SK-N-SH (cell line): ENCODE data around the gene MAP2K3. TPM values are rescaled to one million over a fixed set of nuclear protein-coding genes. Genes with fewer than 3 reads are reported as not detected.

Experiments used
- CTCF ChIA-PET: fragments of 300-600, 350-600 bp; formaldehyde crosslinking; extraction: SDS; loops from one replicate; lab custom pipeline; 2021; lab: Yijun Ruan, JAX
- POLR2A ChIA-PET: fragments of 350-600 bp; sonication (Branson Sonifier 250); formaldehyde crosslinking; extraction: SDS; loops from one replicate; lab custom pipeline; 2020; ENCODE audit warnings: antibody characterized with exemption, inconsistent platforms; lab: Yijun Ruan, JAX
- DNase-seq: peaks from one replicate; pipeline ENCODE4 v3.0.0; 2012
- H2AFZ ChIP-seq: fragments of 200-600 bp; sonication (generic); 2 replicates; pipeline ENCODE4 v1.8.1; 2016; ENCODE audit warnings: antibody characterized with exemption, mild to moderate bottlenecking, low read depth
- H3F3A ChIP-seq: fragments of 200-600 bp; sonication (generic); replicated peaks from 2 replicates; pipeline ENCODE3; 2016; ENCODE audit warnings: antibody characterized with exemption, mild to moderate bottlenecking; ENCODE audit not compliant: insufficient read depth
- H3K27ac ChIP-seq, 2 experiments: fragments of 200-500 bp in 1 of 2; fragments of 200-600 bp in 1 of 2; sonication (Bioruptor generic) in 1 of 2; sonication (generic), shearing (Covaris generic) in 1 of 2; 2 replicates each; pipeline versions ENCODE4 v1.5.1 to v1.6.1; 2014 to 2016; ENCODE audit warnings: low read depth in 2 of 2, inconsistent platforms in 1 of 2, low read length in 1 of 2, mild to moderate bottlenecking in 1 of 2, mixed read lengths in 1 of 2
- H3K27me3 ChIP-seq: fragments of 200-600 bp; sonication (generic), shearing (Covaris generic); 2 replicates; pipeline ENCODE4 v1.6.1; 2016; ENCODE audit warnings: mixed run types; ENCODE audit not compliant: insufficient read depth
- H3K36me3 ChIP-seq, 2 experiments: fragments of 200-500 bp in 1 of 2; fragments of 200-600 bp in 1 of 2; sonication (Bioruptor generic) in 1 of 2; sonication (generic) in 1 of 2; replicated peaks in 1 of 2; 2 replicates each; pipeline versions ENCODE3 to v1.5.1; 2014 to 2016; ENCODE audit warnings: low read length in 1 of 2, mild to moderate bottlenecking in 1 of 2; ENCODE audit not compliant: insufficient read depth in 2 of 2, control insufficient read depth in 1 of 2
- H3K4me1 ChIP-seq, 2 experiments: fragments of 200-500 bp in 1 of 2; fragments of 200-600 bp in 1 of 2; sonication (Bioruptor generic) in 1 of 2; sonication (generic), shearing (Covaris generic) in 1 of 2; 2 replicates each; pipeline versions ENCODE4 v1.5.1 to v1.6.1; 2014 to 2016; ENCODE audit warnings: low read depth in 1 of 2, low read length in 1 of 2, mixed run types in 1 of 2; ENCODE audit not compliant: insufficient read depth in 2 of 2, control insufficient read depth in 1 of 2
- H3K4me2 ChIP-seq: fragments of 200-600 bp; sonication (generic), shearing (Covaris generic); 2 replicates; pipeline ENCODE4 v1.6.1; 2017; ENCODE audit warnings: mixed run types
- H3K4me3 ChIP-seq, 2 experiments: fragments of 200-500 bp in 1 of 2; fragments of 200-600 bp in 1 of 2; sonication (Bioruptor generic) in 1 of 2; sonication (generic), shearing (Covaris generic) in 1 of 2; 2 replicates each; pipeline versions ENCODE4 v1.5.1 to v1.8.1; 2014 to 2016; ENCODE audit warnings: low read depth in 2 of 2, inconsistent platforms in 1 of 2, low read length in 1 of 2, mild to moderate bottlenecking in 1 of 2, mixed read lengths in 1 of 2, moderate library complexity in 1 of 2
- H3K79me2 ChIP-seq: fragments of 200-600 bp; sonication (generic); 2 replicates; pipeline ENCODE4 v1.8.1; 2017; ENCODE audit warnings: mild to moderate bottlenecking; ENCODE audit not compliant: insufficient read depth
- H3K9ac ChIP-seq: fragments of 200-600 bp; sonication (generic); 2 replicates; pipeline ENCODE4 v1.6.1; 2017; ENCODE audit warnings: mixed run types
- H3K9me2 ChIP-seq: fragments of 200-600 bp; sonication (generic); 2 replicates; pipeline ENCODE4 v1.6.1; 2017; ENCODE audit warnings: mixed run types
- H3K9me3 ChIP-seq: fragments of 200-600 bp; sonication (generic); 2 replicates; pipeline ENCODE4 v1.6.1; 2017; ENCODE audit warnings: mixed run types, mild to moderate bottlenecking, moderate library complexity
- H4K20me1 ChIP-seq: fragments of 200-600 bp; sonication (generic); 2 replicates; pipeline ENCODE4 v1.6.1; 2017; ENCODE audit warnings: mild to moderate bottlenecking, mixed run types; ENCODE audit not compliant: insufficient read depth
- CHD2 ChIP-seq: fragments of 150-350 bp; IDR thresholded peaks from 2 replicates; pipeline ENCODE4 v1.6.1; 2018; ENCODE audit warnings: low read length; ENCODE audit not compliant: partially characterized antibody
- ELF1 ChIP-seq: IDR thresholded peaks from 2 replicates; pipeline ENCODE4 v1.4.0; 2012
- FOXJ3 ChIP-seq: sonication (generic); formaldehyde crosslinking; IDR thresholded peaks from 2 replicates; pipeline ENCODE4 v1.5.1; 2020; ENCODE audit warnings: mild to moderate bottlenecking, missing genetic modification reagents
- FOXM1 ChIP-seq: IDR thresholded peaks from 2 replicates; pipeline ENCODE4 v1.4.0; 2012; ENCODE audit warnings: low read depth, mild to moderate bottlenecking
- GABPA ChIP-seq: IDR thresholded peaks from 2 replicates; pipeline ENCODE4 v1.4.0; 2012; ENCODE audit warnings: low read depth, mild to moderate bottlenecking
- GATA2 ChIP-seq: sonication (generic); formaldehyde crosslinking; IDR thresholded peaks from 2 replicates; pipeline ENCODE4 v1.5.0; 2020; ENCODE audit warnings: mild to moderate bottlenecking, missing genetic modification reagents
- JUND ChIP-seq: IDR thresholded peaks from 2 replicates; pipeline ENCODE4 v1.4.0; 2012
- MXI1 ChIP-seq: IDR thresholded peaks from 2 replicates; pipeline ENCODE4 v1.6.1; 2012; ENCODE audit warnings: mild to moderate bottlenecking, low read depth, low read length, improper control_type of control experiment
- NRF1 ChIP-seq: IDR thresholded peaks from 2 replicates; pipeline ENCODE4 v1.6.1; 2012; ENCODE audit warnings: low read depth, mild to moderate bottlenecking, low read length
- POLR2AphosphoS5 ChIP-seq: IDR thresholded peaks from 2 replicates; pipeline ENCODE4 v1.6.1; 2012; ENCODE audit warnings: low read depth, low read length
- RCOR1 ChIP-seq: fragments of 150-350 bp; IDR thresholded peaks from 2 replicates; pipeline ENCODE4 v1.6.1; 2017; ENCODE audit warnings: antibody characterized with exemption, low read length
- REST ChIP-seq: IDR thresholded peaks from 2 replicates; pipeline ENCODE4 v1.6.1; 2012; ENCODE audit warnings: mild to moderate bottlenecking, low read depth, low read length, moderate library complexity
- RXRA ChIP-seq: IDR thresholded peaks from 2 replicates; pipeline ENCODE4 v1.4.0; 2012; ENCODE audit warnings: low read depth, mild to moderate bottlenecking, borderline replicate concordance
- SIN3A ChIP-seq: IDR thresholded peaks from 2 replicates; pipeline ENCODE4 v1.6.1; 2012; ENCODE audit warnings: low read depth, mild to moderate bottlenecking, low read length, moderate library complexity, borderline replicate concordance
- TCF12 ChIP-seq: IDR thresholded peaks from 2 replicates; pipeline ENCODE4 v1.4.0; 2012
- USF1 ChIP-seq: IDR thresholded peaks from 2 replicates; pipeline ENCODE4 v1.4.0; 2012; ENCODE audit warnings: low read depth, borderline replicate concordance
- YY1 ChIP-seq: IDR thresholded peaks from 2 replicates; pipeline ENCODE4 v1.4.0; 2012; ENCODE audit warnings: low read depth, mild to moderate bottlenecking
- WGBS: methylation state at CpG from one replicate; pipeline ENCODE4 v1.1.6; 2017; ENCODE audit warnings: low lambda C conversion rate; 5-methylcytosine and 5-hydroxymethylcytosine counted together
- polyA plus RNA-seq, 3 experiments: library from polyadenylated mRNA; depleted of rRNA; stranded (reverse); fragments of >200 nt; gene quantifications; 2 replicates each; pipeline ENCODE4 v1.2.3, GENCODE V29; 2012
- TF ChIP-seq, protein P1 (sequence below): fragments of 150-350 bp; IDR thresholded peaks from 2 replicates; pipeline ENCODE4 v1.6.1; 2016; ENCODE audit warnings: mild to moderate bottlenecking, low read depth, low read length
- TF ChIP-seq, protein P2 (sequence below): IDR thresholded peaks from 2 replicates; pipeline ENCODE4 v1.4.0; 2012; ENCODE audit warnings: low read depth
- TF ChIP-seq, protein P3 (sequence below): IDR thresholded peaks from 2 replicates; pipeline ENCODE4 v1.4.0; 2012; ENCODE audit warnings: low read depth, borderline replicate concordance

MAP2K3 gene
- polyA plus RNA-seq, 1 of the 3 experiments (the other 2 are of a cell fraction) = 30.0 TPM

DNA sequence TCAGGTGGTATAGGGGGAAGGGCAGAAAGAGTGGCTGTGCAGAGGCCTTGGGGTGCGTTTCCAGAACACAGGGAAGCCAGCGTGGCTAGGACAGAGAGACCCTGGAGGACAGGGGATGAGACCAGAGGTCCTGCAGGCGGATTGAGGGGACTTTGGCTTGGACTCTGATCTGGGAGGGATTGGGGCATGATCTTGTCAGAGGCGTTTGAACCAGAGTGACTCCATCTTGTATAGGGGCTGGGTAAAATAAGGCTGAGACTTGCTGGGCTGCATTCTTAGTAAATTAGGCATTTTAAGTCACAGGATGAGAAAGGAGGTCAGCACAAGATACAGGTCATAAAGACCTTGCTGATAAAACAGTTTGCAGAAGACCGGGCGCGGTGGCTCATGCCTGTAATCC lies 25.9 kb upstream of the MAP2K3 start (continued):
- TF ChIP-seq CHD2 (no peak), NRF1 (no peak), TCF12 (no peak)

DNA sequence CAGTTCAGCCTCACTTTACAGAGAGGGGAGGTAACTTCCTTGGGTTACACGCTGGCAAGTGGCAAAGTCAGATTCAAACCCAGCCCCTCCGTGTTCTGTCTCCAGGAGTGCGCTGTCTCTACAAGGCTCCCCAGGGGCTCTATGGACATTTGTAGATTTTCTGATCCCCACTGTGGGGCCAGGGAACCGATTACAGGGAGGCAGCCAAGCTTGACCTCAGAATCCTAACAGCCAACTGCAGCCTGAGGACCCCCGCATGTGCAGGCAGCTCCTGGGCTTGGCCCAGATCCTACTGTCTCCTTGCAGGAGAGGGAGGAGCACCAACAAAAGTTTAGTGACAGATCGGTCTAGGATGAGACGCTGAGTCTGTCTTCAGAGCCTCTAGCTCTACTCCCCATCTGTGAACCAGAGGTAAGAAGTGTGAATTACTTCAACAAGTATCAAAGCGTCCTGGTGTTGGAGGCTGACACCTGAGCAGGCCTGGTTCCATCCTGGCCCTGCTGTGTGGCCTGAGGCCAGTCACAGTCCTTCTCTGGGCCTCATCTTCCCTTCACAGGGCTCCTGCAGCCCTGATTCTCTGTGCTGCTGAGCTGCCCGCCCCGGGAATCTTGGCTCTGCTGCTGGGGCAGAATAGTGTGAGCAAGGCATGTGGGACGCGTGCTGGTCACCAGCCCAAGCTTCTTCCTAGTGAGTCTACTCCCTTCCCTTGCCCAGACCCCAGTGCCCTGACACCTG lies 22.1 kb upstream of the MAP2K3 start:
- Histone ChIP-seq H3K36me3 (no peaks in the 10 kb centered on the region), H3F3A (no peaks in the 10 kb centered on the region), H3K4me3 (no peak overlapping the region), H3K4me2 (no peak overlapping the region), H3K9me3 (no peaks in the 10 kb centered on the region), H3K27ac (no peak overlapping the region), H3K9ac (no peak overlapping the region), H3K9me2 (no peaks in the 10 kb centered on the region), H3K79me2 (no peaks in the 10 kb centered on the region), H2AFZ (no peak overlapping the region), H3K27me3 (no peaks in the 10 kb centered on the region), H3K4me1 (no peaks in the 10 kb centered on the region), H4K20me1 (no peaks in the 10 kb centered on the region)
- ChIA-PET POLR2A (interaction anchor here (1.3 kb wide), 1 partner anchor 14 kb away, joined by 4 read pairs; no protein-coding TSS in a partner anchor), CTCF (interaction anchor here (0.9 kb wide), 1 partner anchor 11 kb away, joined by 6 read pairs; no protein-coding TSS in a partner anchor)
- no peak for DNase-seq
- TF ChIP-seq RXRA = no peak
- no peak for TF ChIP-seq MXI1
- no peak for TF ChIP-seq NRF1
- no peak for TF ChIP-seq REST
- no peak for TF ChIP-seq FOXM1
- no peak for TF ChIP-seq CHD2
- no peak for TF ChIP-seq GABPA
- TF ChIP-seq YY1 = no peak
- no peak for TF ChIP-seq JUND
- TF ChIP-seq, protein P1, sequence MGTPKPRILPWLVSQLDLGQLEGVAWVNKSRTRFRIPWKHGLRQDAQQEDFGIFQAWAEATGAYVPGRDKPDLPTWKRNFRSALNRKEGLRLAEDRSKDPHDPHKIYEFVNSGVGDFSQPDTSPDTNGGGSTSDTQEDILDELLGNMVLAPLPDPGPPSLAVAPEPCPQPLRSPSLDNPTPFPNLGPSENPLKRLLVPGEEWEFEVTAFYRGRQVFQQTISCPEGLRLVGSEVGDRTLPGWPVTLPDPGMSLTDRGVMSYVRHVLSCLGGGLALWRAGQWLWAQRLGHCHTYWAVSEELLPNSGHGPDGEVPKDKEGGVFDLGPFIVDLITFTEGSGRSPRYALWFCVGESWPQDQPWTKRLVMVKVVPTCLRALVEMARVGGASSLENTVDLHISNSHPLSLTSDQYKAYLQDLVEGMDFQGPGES = no peak
- TF ChIP-seq USF1 = no peak
- no peak for TF ChIP-seq GATA2
- TF ChIP-seq SIN3A = no peak
- TF ChIP-seq, protein P2, sequence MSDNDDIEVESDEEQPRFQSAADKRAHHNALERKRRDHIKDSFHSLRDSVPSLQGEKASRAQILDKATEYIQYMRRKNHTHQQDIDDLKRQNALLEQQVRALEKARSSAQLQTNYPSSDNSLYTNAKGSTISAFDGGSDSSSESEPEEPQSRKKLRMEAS = no peak
- no peak for TF ChIP-seq ELF1
- TF ChIP-seq FOXJ3 = no peak
- no peak for TF ChIP-seq RCOR1
- no peak for TF ChIP-seq POLR2AphosphoS5
- TF ChIP-seq, protein P3, sequence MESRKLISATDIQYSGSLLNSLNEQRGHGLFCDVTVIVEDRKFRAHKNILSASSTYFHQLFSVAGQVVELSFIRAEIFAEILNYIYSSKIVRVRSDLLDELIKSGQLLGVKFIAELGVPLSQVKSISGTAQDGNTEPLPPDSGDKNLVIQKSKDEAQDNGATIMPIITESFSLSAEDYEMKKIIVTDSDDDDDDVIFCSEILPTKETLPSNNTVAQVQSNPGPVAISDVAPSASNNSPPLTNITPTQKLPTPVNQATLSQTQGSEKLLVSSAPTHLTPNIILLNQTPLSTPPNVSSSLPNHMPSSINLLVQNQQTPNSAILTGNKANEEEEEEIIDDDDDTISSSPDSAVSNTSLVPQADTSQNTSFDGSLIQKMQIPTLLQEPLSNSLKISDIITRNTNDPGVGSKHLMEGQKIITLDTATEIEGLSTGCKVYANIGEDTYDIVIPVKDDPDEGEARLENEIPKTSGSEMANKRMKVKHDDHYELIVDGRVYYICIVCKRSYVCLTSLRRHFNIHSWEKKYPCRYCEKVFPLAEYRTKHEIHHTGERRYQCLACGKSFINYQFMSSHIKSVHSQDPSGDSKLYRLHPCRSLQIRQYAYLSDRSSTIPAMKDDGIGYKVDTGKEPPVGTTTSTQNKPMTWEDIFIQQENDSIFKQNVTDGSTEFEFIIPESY = no peak
- WGBS = 82% methylated on average over 7 of the region's 12 CpGs
